Liver (tissue), 9 donors: Measurements from ENCODE around the gene DPP4. TPM values are rescaled to one million over a fixed set of nuclear protein-coding genes. Genes with fewer than 3 reads are reported as not detected.

Source experiments
- DNase-seq: peaks from one replicate; pipeline ENCODE4 v3.0.0-alpha.2; 2017; ENCODE audit warnings: low spot score
- H3K27ac ChIP-seq, 2 donors: one replicate each; pipeline ENCODE4 v1.7.0; 2013; ENCODE audit warnings: inconsistent platforms in 2 of 2, low read length in 2 of 2, control low read depth in 1 of 2, low read depth in 1 of 2, mild to moderate bottlenecking in 1 of 2
- H3K27me3 ChIP-seq, 4 donors: one replicate each; pipeline versions ENCODE4 v1.6.1 to v1.7.0; 2013; ENCODE audit warnings: low read length in 3 of 4, inconsistent platforms in 1 of 4, mild to moderate bottlenecking in 1 of 4, moderate library complexity in 1 of 4; ENCODE audit not compliant: control insufficient read depth in 4 of 4, insufficient read depth in 4 of 4
- H3K36me3 ChIP-seq, 4 donors: one replicate each; pipeline versions ENCODE4 v1.6.1 to v1.7.0; 2013; ENCODE audit warnings: low read length in 3 of 4, mild to moderate bottlenecking in 3 of 4, low read depth in 1 of 4, moderate library complexity in 1 of 4; ENCODE audit not compliant: control insufficient read depth in 4 of 4, insufficient read depth in 3 of 4
- H3K4me1 ChIP-seq, 4 donors: one replicate each; pipeline versions ENCODE4 v1.6.1 to v1.7.0; 2013; ENCODE audit warnings: low read length in 3 of 4, mild to moderate bottlenecking in 3 of 4, moderate library complexity in 1 of 4; ENCODE audit not compliant: control insufficient read depth in 4 of 4, insufficient read depth in 4 of 4
- H3K4me3 ChIP-seq, 3 donors: one replicate each; pipeline versions ENCODE4 v1.6.1 to v1.7.0; 2013; ENCODE audit warnings: low read length in 3 of 3, control low read depth in 1 of 3, low read depth in 1 of 3, mild to moderate bottlenecking in 1 of 3
- H3K9ac ChIP-seq, 2 donors: one replicate each; pipeline ENCODE4 v1.7.0; 2013; ENCODE audit warnings: low read length in 2 of 2, mild to moderate bottlenecking in 2 of 2, moderate library complexity in 2 of 2, control low read depth in 1 of 2, low read depth in 1 of 2
- H3K9me3 ChIP-seq, 4 donors: one replicate each; pipeline versions ENCODE4 v1.6.1 to v1.7.0; 2013; ENCODE audit warnings: low read length in 3 of 4; ENCODE audit not compliant: control insufficient read depth in 4 of 4
- ATF3 ChIP-seq: IDR thresholded peaks from 2 replicates; pipeline ENCODE4 v1.6.1; 2016; ENCODE audit warnings: antibody characterized with exemption
- CTCF ChIP-seq: fragments of 150-350 bp; IDR thresholded peaks from 2 replicates; pipeline ENCODE4 v1.5.1; 2017; ENCODE audit warnings: improper control_type of control experiment, low read depth, low read length; ENCODE audit not compliant: missing input control
- EGR1 ChIP-seq, 2 donors: IDR thresholded peaks; 2 replicates each; pipeline ENCODE4 v1.6.1; 2016 to 2018; ENCODE audit warnings: antibody characterized with exemption in 2 of 2, low read depth in 2 of 2
- GABPA ChIP-seq, 2 donors: IDR thresholded peaks in 1 of 2; conservative IDR thresholded peaks in 1 of 2; 2 replicates each; pipeline ENCODE4 v1.6.1; 2016; ENCODE audit warnings: antibody characterized with exemption in 2 of 2, mild to moderate bottlenecking in 1 of 2, moderate library complexity in 1 of 2
- HNF4G ChIP-seq: IDR thresholded peaks from 2 replicates; pipeline ENCODE4 v1.6.1; 2016; ENCODE audit warnings: antibody characterized with exemption
- JUND ChIP-seq, 2 donors: IDR thresholded peaks; 2 replicates each; pipeline ENCODE4 v1.6.1; 2016; ENCODE audit warnings: antibody characterized with exemption in 2 of 2
- NR2F2 ChIP-seq: IDR thresholded peaks from 2 replicates; pipeline ENCODE4 v1.6.1; 2016; ENCODE audit warnings: antibody characterized with exemption
- REST ChIP-seq: IDR thresholded peaks from 2 replicates; pipeline ENCODE4 v1.6.1; 2016; ENCODE audit warnings: antibody characterized with exemption, mild to moderate bottlenecking
- RXRA ChIP-seq, 2 donors: IDR thresholded peaks; 2 replicates each; pipeline ENCODE4 v1.6.1; 2017 to 2018; ENCODE audit warnings: antibody characterized with exemption in 2 of 2, mild to moderate bottlenecking in 1 of 2
- SP1 ChIP-seq: IDR thresholded peaks from 2 replicates; pipeline ENCODE4 v1.6.1; 2018; ENCODE audit warnings: antibody characterized with exemption, mild to moderate bottlenecking
- TAF1 ChIP-seq: conservative IDR thresholded peaks from 2 replicates; pipeline ENCODE4 v1.6.1; 2016; ENCODE audit warnings: antibody characterized with exemption, mild to moderate bottlenecking
- WGBS: extraction: QIAGEN DNeasy Blood & Tissue Kit; methylation state at CpG from one replicate; pipeline ENCODE4 v1.1.7; 2013; 5-methylcytosine and 5-hydroxymethylcytosine counted together
- polyA plus RNA-seq, 2 donors: library from polyadenylated mRNA; stranded (reverse) in 1 of 2; unstranded in 1 of 2; fragments of 200-250 nt in 1 of 2; fragments of >200 nt in 1 of 2; fragmentation: Nextera tagmentation in 1 of 2; extraction: Ambion mirVana in 1 of 2; gene quantifications; one replicate each; pipeline versions ENCODE4 v1.2.1 to v1.2.3, GENCODE V29; 2013 to 2015
- total RNA-seq, 2 donors: library from RNA; depleted of rRNA; stranded (reverse); fragments of >200 nt; gene quantifications; one replicate each; pipeline ENCODE4 v1.2.3, GENCODE V29; 2014
- TF ChIP-seq, protein P1 (sequence below): IDR thresholded peaks from 2 replicates; pipeline ENCODE4 v1.6.1; 2016; ENCODE audit warnings: antibody characterized with exemption
- TF ChIP-seq, protein P2 (sequence below): IDR thresholded peaks from 2 replicates; pipeline ENCODE4 v1.6.1; 2016; ENCODE audit warnings: antibody characterized with exemption
- donor health status: healthy.
- donor health status: healthy.
- donor health status: healthy.
- donor health status: healthy.
- donor health status: healthy.

Gene DPP4
- total and polyA plus RNA-seq, 4 donors, result 9.6 to 30.1 (median 13.5) TPM

GRCh38 chr2:162011706-162012564 lies 62.1 kb downstream of the DPP4 start:
- Histone ChIP-seq H3K9ac (no peak overlapping the region), H3K36me3 (peaks cover 0 to 3% (median 0%) of the 10 kb centered on the region in 4 donors), H3K27ac (no peak overlapping the region), H3K9me3 (no peaks in the 10 kb centered on the region), H3K4me3 (no peak overlapping the region), H3K27me3 (no peaks in the 10 kb centered on the region), H3K4me1 (no peaks in the 10 kb centered on the region)
- 89% methylated on average over 2 of the region's 2 CpGs for WGBS
- TF ChIP-seq SP1 (no peak), TAF1 (no peak), REST (no peak), NR2F2 (no peak), GABPA (IDR thresholded peaks at IDR 0.05 in 1 of 2, conservative IDR thresholded peaks at IDR 0.05 in 1 of 2) (no peak), HNF4G (no peak), CTCF (no peak), EGR1 (IDR thresholded peaks at IDR 0.05; ENCODE audit: low read depth in 2 of 2) (no peak)
- TF ChIP-seq, protein P1, sequence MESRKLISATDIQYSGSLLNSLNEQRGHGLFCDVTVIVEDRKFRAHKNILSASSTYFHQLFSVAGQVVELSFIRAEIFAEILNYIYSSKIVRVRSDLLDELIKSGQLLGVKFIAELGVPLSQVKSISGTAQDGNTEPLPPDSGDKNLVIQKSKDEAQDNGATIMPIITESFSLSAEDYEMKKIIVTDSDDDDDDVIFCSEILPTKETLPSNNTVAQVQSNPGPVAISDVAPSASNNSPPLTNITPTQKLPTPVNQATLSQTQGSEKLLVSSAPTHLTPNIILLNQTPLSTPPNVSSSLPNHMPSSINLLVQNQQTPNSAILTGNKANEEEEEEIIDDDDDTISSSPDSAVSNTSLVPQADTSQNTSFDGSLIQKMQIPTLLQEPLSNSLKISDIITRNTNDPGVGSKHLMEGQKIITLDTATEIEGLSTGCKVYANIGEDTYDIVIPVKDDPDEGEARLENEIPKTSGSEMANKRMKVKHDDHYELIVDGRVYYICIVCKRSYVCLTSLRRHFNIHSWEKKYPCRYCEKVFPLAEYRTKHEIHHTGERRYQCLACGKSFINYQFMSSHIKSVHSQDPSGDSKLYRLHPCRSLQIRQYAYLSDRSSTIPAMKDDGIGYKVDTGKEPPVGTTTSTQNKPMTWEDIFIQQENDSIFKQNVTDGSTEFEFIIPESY, result no peak
- TF ChIP-seq, protein P2, sequence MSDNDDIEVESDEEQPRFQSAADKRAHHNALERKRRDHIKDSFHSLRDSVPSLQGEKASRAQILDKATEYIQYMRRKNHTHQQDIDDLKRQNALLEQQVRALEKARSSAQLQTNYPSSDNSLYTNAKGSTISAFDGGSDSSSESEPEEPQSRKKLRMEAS, result no peak
- no peak for DNase-seq

- 89% methylated on average over 2 of the region's 2 CpGs for WGBS
- H3K27me3 ChIP-seq, result no peaks in the 10 kb centered on the region
- H3K4me1 ChIP-seq, result no peaks in the 10 kb centered on the region
- no peak overlapping the region for H3K27ac ChIP-seq
- no peaks in the 10 kb centered on the region for H3K9me3 ChIP-seq
- TF ChIP-seq REST (no peak), ATF3 (no peak), JUND (IDR thresholded peaks at IDR 0.05) (no peak), RXRA (IDR thresholded peaks at IDR 0.05) (no peak)
- no peak for DNase-seq
- H3K9ac ChIP-seq, result no peak overlapping the region
- H3K4me3 ChIP-seq, result no peak overlapping the region
- peaks cover 0 to 5% (median 0%) of the 10 kb centered on the region in 4 donors for H3K36me3 ChIP-seq
Measured at GRCh38 chr2:162009543-162009942, 64.5 kb downstream of the DPP4 start.
